SU-DHL-6 (cell line): Measurements from ENCODE around the gene ACSL5.

Source experiments
- H2AFZ ChIP-seq: fragments of 200-600 bp; sonication (generic); 2 replicates; pipeline ENCODE4 v1.6.1; 2014; ENCODE audit warnings: low read depth, mild to moderate bottlenecking, moderate library complexity, mixed read lengths, antibody characterized with exemption, low read length; ENCODE audit not compliant: severe bottlenecking
- H3F3A ChIP-seq: fragments of 200-600 bp; shearing (Covaris generic); 2 replicates; pipeline ENCODE4 v1.6.0; 2016; ENCODE audit warnings: antibody characterized with exemption, mild to moderate bottlenecking; ENCODE audit not compliant: insufficient read depth
- H3K27ac ChIP-seq: fragments of 200-600 bp; sonication (generic); 2 replicates; pipeline ENCODE4 v1.5.1; 2016; ENCODE audit warnings: low read depth, mild to moderate bottlenecking, low read length, moderate library complexity, mixed read lengths
- H3K27me3 ChIP-seq: fragments of 200-600 bp; sonication (generic), shearing (Covaris generic); 2 replicates; pipeline ENCODE4 v1.6.0; 2014; ENCODE audit warnings: mild to moderate bottlenecking, low read length
- H3K36me3 ChIP-seq: fragments of 200-600 bp; sonication (generic); 2 replicates; pipeline ENCODE4 v1.6.1; 2014; ENCODE audit warnings: mild to moderate bottlenecking, low read length, mixed read lengths
- H3K4me2 ChIP-seq: fragments of 300-600, 200-600 bp; shearing (Covaris generic), sonication (generic); 2 replicates; pipeline ENCODE4 v1.6.0; 2014; ENCODE audit warnings: low read length, low read depth, mild to moderate bottlenecking; ENCODE audit not compliant: poor library complexity, severe bottlenecking
- H3K4me3 ChIP-seq: fragments of 200-600 bp; sonication (generic); 2 replicates; pipeline ENCODE4 v1.5.1; 2014; ENCODE audit warnings: antibody characterized with exemption, low read length, mild to moderate bottlenecking, mixed read lengths; ENCODE audit not compliant: insufficient read depth, poor library complexity, severe bottlenecking
- H3K79me2 ChIP-seq: fragments of 200-600 bp; sonication (generic); 2 replicates; pipeline ENCODE4 v1.6.1; 2014; ENCODE audit warnings: mild to moderate bottlenecking, low read length, moderate library complexity; ENCODE audit not compliant: insufficient read depth
- H3K9ac ChIP-seq: fragments of 200-600 bp; sonication (generic); 2 replicates; pipeline ENCODE4 v1.7.0; 2014; ENCODE audit warnings: mild to moderate bottlenecking, low read length
- H3K9me2 ChIP-seq: fragments of 200-600 bp; sonication (generic); replicated peaks from 2 replicates; pipeline ENCODE4 v1.6.1; 2014; ENCODE audit warnings: low read length; ENCODE audit not compliant: insufficient read depth
- H3K9me3 ChIP-seq: fragments of 200-600 bp; sonication (generic); 2 replicates; pipeline ENCODE4 v1.6.1; 2014; ENCODE audit warnings: low read length, mixed read lengths; ENCODE audit not compliant: insufficient read depth
- H4K20me1 ChIP-seq: fragments of 200-600 bp; sonication (generic); 2 replicates; pipeline ENCODE4 v1.6.1; 2014; ENCODE audit warnings: low read depth, mild to moderate bottlenecking, antibody characterized with exemption, low read length, moderate library complexity, mixed read lengths
- CTCF ChIP-seq: fragments of 200-600 bp; sonication (generic); IDR thresholded peaks from one replicate; pipeline ENCODE4 v1.5.1; 2017; ENCODE audit warnings: antibody characterized with exemption, mild to moderate bottlenecking, low read length, moderate library complexity; ENCODE audit not compliant: insufficient read depth, poor library complexity, severe bottlenecking
- EZH2phosphoT487 ChIP-seq: fragments of 200-600 bp; sonication (generic), shearing (Covaris generic); conservative IDR thresholded peaks from 2 replicates; pipeline ENCODE4 v1.6.1; 2018; ENCODE audit warnings: mild to moderate bottlenecking, antibody characterized with exemption, low read length, moderate library complexity, mixed read lengths

Gene ACSL5

GRCh38 chr10:112346774-112347173 lies 27.1 kb upstream of the ACSL5 start:
- Histone ChIP-seq H3K79me2 (no peaks in the 10 kb centered on the region), H3K27ac (no peak overlapping the region), H2AFZ (no peak overlapping the region), H4K20me1 (no peaks in the 10 kb centered on the region), H3K4me3 (no peak overlapping the region), H3K9me2 (no peaks in the 10 kb centered on the region), H3K36me3 (no peaks in the 10 kb centered on the region), H3F3A (no peaks in the 10 kb centered on the region), H3K27me3 (no peaks in the 10 kb centered on the region), H3K9me3 (no peaks in the 10 kb centered on the region), H3K4me2 (no peak overlapping the region), H3K9ac (no peak overlapping the region)
- TF ChIP-seq EZH2phosphoT487, result no peak
- no peak for TF ChIP-seq CTCF

- TF ChIP-seq EZH2phosphoT487 (no peak), CTCF (no peak)
- no peak overlapping the region for H3K9ac ChIP-seq
- H3K4me3 ChIP-seq, result no peak overlapping the region
- no peaks in the 10 kb centered on the region for H3K9me3 ChIP-seq
- no peaks in the 10 kb centered on the region for H4K20me1 ChIP-seq
- no peaks in the 10 kb centered on the region for H3K36me3 ChIP-seq
- H3F3A ChIP-seq, result no peaks in the 10 kb centered on the region
- no peaks in the 10 kb centered on the region for H3K79me2 ChIP-seq
- H3K9me2 ChIP-seq, result no peaks in the 10 kb centered on the region
- H3K27me3 ChIP-seq, result no peaks in the 10 kb centered on the region
- H2AFZ ChIP-seq, result no peak overlapping the region
- H3K4me2 ChIP-seq, result no peak overlapping the region
- H3K27ac ChIP-seq, result no peak overlapping the region
Measured at GRCh38 chr10:112347709-112348671, 25.9 kb upstream of the ACSL5 start.

DNA sequence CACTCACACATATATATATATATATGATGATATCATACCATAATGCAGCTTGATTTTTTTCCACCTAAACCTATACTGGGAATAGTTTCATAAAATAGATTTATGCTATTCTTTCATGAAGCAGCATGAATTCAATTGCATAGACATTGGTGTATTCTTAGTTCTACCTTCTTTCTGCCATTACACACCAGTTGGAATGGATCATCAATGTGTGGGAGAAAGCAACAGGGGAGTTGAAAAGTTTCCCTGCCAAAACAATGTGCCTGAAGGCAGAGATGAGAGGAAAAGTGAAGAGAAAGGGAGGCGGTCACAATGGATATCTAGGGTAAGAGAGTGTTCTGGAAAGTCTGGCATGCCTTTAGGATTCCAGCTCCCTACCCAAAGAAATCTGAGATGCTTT lies 25.2 kb upstream of the ACSL5 start:
- H3K9me2 ChIP-seq, result no peaks in the 10 kb centered on the region
- H4K20me1 ChIP-seq, result no peaks in the 10 kb centered on the region
- no peaks in the 10 kb centered on the region for H3K79me2 ChIP-seq
- TF ChIP-seq EZH2phosphoT487 (no peak), CTCF (no peak)
- H3F3A ChIP-seq, result no peaks in the 10 kb centered on the region
- H3K27ac ChIP-seq, result no peak overlapping the region
- no peak overlapping the region for H3K4me2 ChIP-seq
- H3K36me3 ChIP-seq, result no peaks in the 10 kb centered on the region
- no peaks in the 10 kb centered on the region for H3K9me3 ChIP-seq
- no peaks in the 10 kb centered on the region for H3K27me3 ChIP-seq
- H2AFZ ChIP-seq, result no peak overlapping the region
- H3K4me3 ChIP-seq, result no peak overlapping the region
- no peak overlapping the region for H3K9ac ChIP-seq
